T-helper 17 cell (primary cell): ENCODE data around the gene THRAP3. TPM values are rescaled to one million over a fixed set of nuclear protein-coding genes. Genes with fewer than 3 reads are reported as not detected.

ENCODE experiments used
- ATAC-seq: fragments of 150-1000 bp; cut with Tn5 transposase; 2 replicates; pipeline ENCODE4 v1.10.0; 2021; ENCODE audit warnings: mild to moderate bottlenecking, moderate library complexity
- DNase-seq, 3 donors: peaks; one replicate each; pipeline versions ENCODE4 v3.0.0 to v3.0.0-alpha.2; 2020 to 2021
- H3K9me3 ChIP-seq: one replicate; pipeline ENCODE4 v1.7.0; 2013; ENCODE audit warnings: low read length, mild to moderate bottlenecking; ENCODE audit not compliant: control insufficient read depth, poor library complexity, severe bottlenecking
- H3K27ac Mint-ChIP-seq: one replicate; pipeline ENCODE4 v1.8.0; 2022; ENCODE audit warnings: mild to moderate bottlenecking, moderate library complexity, mixed read lengths
- H3K27me3 Mint-ChIP-seq: one replicate; pipeline ENCODE4 v1.8.0; 2022; ENCODE audit warnings: mixed read lengths
- H3K36me3 Mint-ChIP-seq: one replicate; pipeline ENCODE4 v1.8.0; 2022; ENCODE audit warnings: low read depth, mixed read lengths
- H3K4me1 Mint-ChIP-seq: one replicate; pipeline ENCODE4 v1.8.0; 2022; ENCODE audit warnings: mild to moderate bottlenecking, mixed read lengths
- H3K4me3 Mint-ChIP-seq: one replicate; pipeline ENCODE4 v1.8.0; 2022; ENCODE audit warnings: mild to moderate bottlenecking, moderate library complexity, mixed read lengths
- total RNA-seq, 4 donors: library from RNA in 2 of 4; stranded (reverse) in 2 of 4; gene quantifications; one replicate each; pipeline ENCODE4 v1.2.3 and lab custom pipeline; 2022 to 2026

Gene THRAP3
- total RNA-seq, 2 donors from 2014 or later: 74.5 to 76.3 TPM

DNA sequence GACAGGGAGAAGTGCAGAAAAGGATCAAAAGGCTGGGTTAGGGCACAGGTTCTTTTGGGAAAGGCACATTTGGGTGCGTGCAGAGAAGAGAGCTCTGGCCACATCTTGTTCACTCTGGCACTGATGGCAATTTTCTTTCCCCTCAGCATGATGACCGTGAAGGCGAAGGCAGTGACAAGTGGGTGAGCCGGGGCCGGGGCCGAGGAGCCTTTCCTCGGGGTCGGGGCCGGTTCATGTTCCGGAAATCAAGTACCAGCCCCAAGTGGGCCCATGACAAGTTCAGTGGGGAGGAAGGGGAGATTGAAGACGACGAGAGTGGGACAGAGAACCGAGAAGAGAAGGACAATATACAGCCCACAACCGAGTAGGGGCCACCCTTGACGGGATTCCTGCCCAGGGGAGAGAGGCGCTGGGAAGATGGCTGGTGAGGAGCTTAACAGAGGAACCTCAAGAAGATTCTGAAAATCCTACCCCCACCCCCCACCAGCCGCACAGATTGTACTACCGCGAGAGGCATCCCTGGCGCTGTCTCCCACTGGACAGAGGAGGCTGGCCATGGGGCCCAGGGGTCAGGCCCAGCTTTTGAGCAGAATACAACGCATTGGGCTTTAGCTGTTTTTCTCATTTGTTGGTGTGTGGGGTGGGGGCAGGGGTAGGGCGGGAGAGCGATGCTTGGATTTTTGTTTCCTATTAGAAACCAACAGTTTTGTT, 79.6 kb downstream of the THRAP3 start:
- Mint-ChIP-seq H3K36me3 (peaks cover 6% of the 10 kb centered on the region), H3K4me1 (peaks cover 14% of the 10 kb centered on the region), H3K27me3 (no peaks in the 10 kb centered on the region), H3K27ac (peak overlapping the region; percentile 14), H3K4me3 (no peak overlapping the region)
- DNase-seq: no peak
- H3K9me3 ChIP-seq: no peaks in the 10 kb centered on the region
- no peak for ATAC-seq

DNA sequence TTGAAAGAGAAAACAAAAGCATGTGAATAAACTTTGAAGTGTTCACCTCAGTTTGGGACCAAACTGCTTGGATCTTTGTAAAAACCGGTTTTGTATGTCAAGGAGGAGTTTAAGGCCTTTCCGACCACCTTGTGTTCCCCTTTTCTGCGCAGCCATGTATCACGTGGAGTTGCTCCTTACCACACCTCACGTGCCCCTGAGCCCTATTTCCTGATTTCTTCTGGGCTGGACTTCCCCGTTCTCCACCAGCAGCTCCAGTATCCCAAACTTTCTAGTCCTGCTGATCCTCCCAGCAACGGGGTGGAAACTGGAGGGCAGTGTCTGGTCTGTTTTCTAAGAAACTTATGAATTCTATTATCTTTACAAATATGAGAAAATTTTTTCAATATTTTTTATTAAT, 80.3 kb downstream of the THRAP3 start:
- H3K9me3 ChIP-seq: no peaks in the 10 kb centered on the region
- peaks cover 6% of the 10 kb centered on the region for H3K36me3 Mint-ChIP-seq
- DNase-seq (no peak), ATAC-seq (no peak)
- no peak overlapping the region for H3K27ac Mint-ChIP-seq
- H3K4me3 Mint-ChIP-seq: no peak overlapping the region
- H3K4me1 Mint-ChIP-seq: peaks cover 14% of the 10 kb centered on the region
- H3K27me3 Mint-ChIP-seq: no peaks in the 10 kb centered on the region

DNA sequence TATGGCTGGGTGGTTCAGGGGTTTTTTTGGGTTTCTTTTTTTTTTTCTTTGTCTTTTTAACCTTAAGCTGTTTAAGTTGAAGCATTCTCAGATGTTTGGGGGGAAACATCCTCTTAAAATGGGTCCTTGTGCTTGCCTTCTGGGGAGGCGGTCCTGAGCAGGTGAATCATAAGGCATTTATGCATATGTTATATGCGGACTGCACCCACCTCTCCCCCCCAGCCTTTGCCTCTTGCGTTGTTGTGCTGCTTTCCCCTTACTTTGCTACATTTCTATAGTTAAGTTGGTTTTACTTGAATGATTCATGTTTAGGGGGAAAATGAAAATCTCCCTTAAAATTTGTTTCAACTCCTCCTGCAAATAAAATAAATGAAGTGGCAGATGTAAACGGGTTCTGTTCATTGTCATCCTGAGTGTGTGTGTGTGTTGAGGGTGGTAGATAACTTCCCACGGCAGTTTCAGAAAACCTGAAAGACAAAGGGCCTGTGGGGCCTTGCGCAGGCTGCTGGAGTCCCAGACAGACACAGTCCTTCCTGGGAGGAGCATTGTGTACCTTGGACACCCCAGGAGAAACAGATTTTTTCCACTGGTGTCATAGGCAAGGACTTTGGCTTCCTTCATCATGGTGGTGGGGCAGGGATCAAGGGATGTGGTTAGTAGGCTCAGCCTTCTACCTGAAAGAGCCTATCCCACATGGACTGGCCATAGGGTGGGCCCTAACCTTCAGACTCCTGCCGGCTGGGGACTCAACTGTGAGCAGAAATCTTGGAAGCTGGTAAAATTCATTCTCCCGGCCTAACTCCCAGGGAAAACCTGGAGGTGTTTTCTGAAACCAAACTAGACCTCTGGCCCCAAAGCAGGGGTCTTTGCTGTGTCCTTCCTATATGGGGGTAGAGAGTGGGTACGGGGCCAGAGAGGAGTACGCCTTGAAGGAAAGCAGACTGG, 81.0 kb downstream of the THRAP3 start:
- Mint-ChIP-seq H3K4me3 (peak overlapping the region; percentile 97), H3K27me3 (no peaks in the 10 kb centered on the region), H3K36me3 (peaks cover 4% of the 10 kb centered on the region), H3K4me1 (peaks cover 10% of the 10 kb centered on the region), H3K27ac (peak overlapping the region; percentile 51)
- no peaks in the 10 kb centered on the region for H3K9me3 ChIP-seq
- ATAC-seq: no peak
- no peak for DNase-seq

DNA sequence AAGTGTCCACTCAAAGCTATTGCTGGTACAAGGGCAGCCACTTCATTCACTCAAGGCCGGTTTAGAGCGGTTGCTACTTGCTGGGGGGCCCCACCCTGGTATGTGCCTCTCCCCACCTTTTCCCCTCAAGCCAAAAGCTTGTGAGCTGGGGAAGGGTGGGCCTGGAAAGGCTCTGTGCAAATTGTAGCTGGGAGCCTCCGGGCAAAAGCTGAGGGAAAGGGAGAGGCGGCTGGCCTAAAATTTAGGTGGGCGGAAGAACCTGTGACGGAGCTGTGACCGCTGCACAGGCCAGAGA, 81.6 kb downstream of the THRAP3 start:
- H3K9me3 ChIP-seq: no peaks in the 10 kb centered on the region
- Mint-ChIP-seq H3K36me3 (peaks cover 4% of the 10 kb centered on the region), H3K4me3 (peak overlapping the region; percentile 97), H3K27ac (peak overlapping the region; percentile 51), H3K27me3 (no peaks in the 10 kb centered on the region), H3K4me1 (peaks cover 7% of the 10 kb centered on the region)
- no peak for DNase-seq
- ATAC-seq: no peak

DNA sequence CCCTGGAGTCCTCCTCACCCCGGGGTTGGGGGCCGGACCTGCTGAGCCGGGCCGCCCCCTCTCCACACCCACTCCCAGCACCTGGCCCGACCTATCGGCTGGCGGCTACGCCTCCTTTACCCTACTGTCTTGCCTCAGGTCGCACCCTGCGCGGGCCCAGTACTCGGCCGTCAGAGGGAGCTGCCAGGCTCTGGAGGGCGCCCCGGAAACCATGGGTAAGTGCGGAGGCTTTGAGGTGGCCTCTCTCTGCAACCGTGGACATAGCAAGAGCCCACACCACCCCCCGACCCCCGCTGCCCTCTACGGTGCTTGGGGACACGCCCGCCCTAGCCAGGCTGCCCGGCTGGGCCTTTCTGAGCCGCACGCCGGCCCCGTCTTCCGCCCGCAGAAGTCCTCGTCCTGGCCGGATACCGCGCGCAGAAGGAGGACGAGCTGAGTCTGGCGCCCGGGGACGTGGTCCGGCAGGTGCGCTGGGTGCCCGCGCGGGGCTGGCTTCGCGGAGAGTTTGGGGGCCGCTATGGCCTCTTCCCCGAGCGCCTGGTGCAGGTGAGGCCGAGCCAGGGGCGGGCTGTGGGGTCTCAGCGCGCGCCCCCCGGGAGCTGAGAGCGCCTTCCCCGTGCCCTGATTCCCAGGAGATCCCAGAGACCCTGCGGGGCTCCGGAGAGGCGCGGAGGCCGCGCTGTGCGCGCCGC, 82.1 kb downstream of the THRAP3 start, which contains the start of gene SH3D21:
TSS of gene SH3D21 (plus strand) at position 159 of the 692 bp plus-strand sequence. CDS start at position 212, 53 bp downstream.
- no peaks in the 10 kb centered on the region for H3K27me3 Mint-ChIP-seq
- DNase-seq: peak; percentile 40 to 46 (median 44)
- peaks cover 7% of the 10 kb centered on the region for H3K4me1 Mint-ChIP-seq
- peak within 1 kb of the TSS; percentile 57 for H3K27ac Mint-ChIP-seq
- peaks cover under 1% of the 10 kb centered on the region for H3K36me3 Mint-ChIP-seq
- no peaks in the 10 kb centered on the region for H3K9me3 ChIP-seq
- ATAC-seq: peak; percentile 57
- peak within 1 kb of the TSS; percentile 97 for H3K4me3 Mint-ChIP-seq

DNA sequence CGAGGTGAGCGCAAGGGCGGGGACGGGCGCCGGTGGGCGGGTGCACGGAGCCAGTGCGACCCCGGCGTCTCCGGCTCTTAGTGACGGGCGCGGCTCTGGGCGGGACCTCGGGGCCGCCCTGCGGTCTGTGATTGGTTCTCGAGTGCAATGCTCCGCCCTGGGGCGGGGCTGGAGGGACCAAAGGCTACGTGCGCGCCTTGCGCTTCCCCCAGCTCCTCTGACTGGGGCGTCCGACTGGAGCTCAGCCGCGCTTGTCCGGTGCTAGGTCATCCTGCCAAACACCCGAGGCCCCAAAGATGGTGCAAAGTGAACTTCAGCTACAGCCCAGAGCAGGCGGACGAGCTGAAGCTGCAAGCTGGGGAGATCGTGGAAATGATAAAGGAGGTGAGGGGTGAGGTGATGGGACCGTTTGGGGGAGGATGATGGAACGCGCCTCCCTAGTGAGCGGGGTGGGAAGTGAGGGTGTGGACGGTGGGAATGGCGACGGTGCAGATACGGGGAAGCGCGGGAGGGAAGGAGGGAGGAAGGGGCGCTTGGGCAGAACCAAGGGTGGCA, 82.7 kb downstream of the THRAP3 start:
- Mint-ChIP-seq H3K36me3 (no peaks in the 10 kb centered on the region), H3K4me1 (peaks cover 7% of the 10 kb centered on the region), H3K27ac (peak overlapping the region; percentile 57), H3K27me3 (no peaks in the 10 kb centered on the region), H3K4me3 (peak overlapping the region; percentile 97)
- H3K9me3 ChIP-seq: no peaks in the 10 kb centered on the region
- DNase-seq (peak; percentile 91 to 94 (median 93)), ATAC-seq (peak; percentile 99)

DNA sequence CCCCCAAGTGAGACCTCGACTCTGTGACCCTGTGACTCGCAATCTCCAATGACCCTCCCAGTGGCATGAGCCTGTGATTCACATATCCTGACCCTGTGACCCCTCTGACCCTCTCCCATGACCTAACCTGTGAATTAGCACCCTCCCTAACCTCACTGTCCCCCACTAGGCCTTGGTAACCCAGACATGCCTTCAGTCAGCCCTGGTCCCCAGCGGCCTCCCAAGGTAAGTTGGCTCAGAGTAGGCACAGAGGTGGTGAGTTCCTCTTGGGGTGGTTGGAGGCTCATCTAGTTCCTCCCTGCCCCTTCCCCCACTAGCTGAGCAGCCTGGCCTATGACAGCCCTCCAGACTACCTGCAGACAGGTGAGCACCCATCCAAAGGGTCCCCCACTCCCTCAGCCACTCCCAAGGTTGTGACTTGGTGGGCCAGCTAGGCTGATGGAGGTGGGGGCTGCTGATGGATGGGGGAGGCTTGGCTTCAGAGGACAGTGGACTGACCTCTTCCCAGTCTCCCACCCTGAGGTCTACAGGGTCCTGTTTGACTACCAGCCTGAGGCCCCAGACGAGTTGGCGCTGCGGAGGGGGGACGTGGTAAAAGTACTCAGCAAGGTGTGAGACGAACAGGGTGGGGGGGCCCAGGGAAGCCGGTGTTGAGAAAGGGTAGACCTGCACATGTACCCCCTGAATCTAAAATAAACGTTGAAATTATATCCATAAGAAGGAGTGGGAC, 83.5 kb downstream of the THRAP3 start:
- DNase-seq (no peak), ATAC-seq (no peak)
- H3K4me1 Mint-ChIP-seq: peaks cover 7% of the 10 kb centered on the region
- no peaks in the 10 kb centered on the region for H3K27me3 Mint-ChIP-seq
- H3K9me3 ChIP-seq: no peaks in the 10 kb centered on the region
- no peaks in the 10 kb centered on the region for H3K36me3 Mint-ChIP-seq
- peak overlapping the region; percentile 97 for H3K4me3 Mint-ChIP-seq
- no peak overlapping the region for H3K27ac Mint-ChIP-seq

DNA sequence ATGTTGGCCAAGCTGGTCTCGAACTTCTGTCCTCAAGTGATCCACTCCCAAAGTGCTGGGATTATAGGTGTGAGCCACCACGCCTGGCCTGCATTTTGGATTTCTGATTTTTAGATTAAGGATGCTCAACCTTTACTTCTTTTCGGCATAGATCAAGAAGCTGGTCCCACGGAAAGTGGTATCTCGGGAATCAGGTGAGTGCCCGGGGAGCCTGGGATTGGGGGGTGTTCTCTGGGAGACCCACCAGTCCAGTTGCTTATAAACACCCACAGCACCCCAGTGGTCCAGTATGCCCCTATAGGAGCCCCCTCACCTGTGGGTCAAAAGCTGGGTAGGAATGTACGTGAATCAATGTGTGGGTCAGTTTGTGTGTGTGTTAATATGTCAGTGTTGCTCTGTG, 85.2 kb downstream of the THRAP3 start:
- no peak overlapping the region for H3K27ac Mint-ChIP-seq
- no peaks in the 10 kb centered on the region for H3K36me3 Mint-ChIP-seq
- H3K9me3 ChIP-seq: no peaks in the 10 kb centered on the region
- peaks cover 7% of the 10 kb centered on the region for H3K4me1 Mint-ChIP-seq
- DNase-seq (no peak), ATAC-seq (no peak)
- H3K4me3 Mint-ChIP-seq: no peak overlapping the region
- no peaks in the 10 kb centered on the region for H3K27me3 Mint-ChIP-seq

DNA sequence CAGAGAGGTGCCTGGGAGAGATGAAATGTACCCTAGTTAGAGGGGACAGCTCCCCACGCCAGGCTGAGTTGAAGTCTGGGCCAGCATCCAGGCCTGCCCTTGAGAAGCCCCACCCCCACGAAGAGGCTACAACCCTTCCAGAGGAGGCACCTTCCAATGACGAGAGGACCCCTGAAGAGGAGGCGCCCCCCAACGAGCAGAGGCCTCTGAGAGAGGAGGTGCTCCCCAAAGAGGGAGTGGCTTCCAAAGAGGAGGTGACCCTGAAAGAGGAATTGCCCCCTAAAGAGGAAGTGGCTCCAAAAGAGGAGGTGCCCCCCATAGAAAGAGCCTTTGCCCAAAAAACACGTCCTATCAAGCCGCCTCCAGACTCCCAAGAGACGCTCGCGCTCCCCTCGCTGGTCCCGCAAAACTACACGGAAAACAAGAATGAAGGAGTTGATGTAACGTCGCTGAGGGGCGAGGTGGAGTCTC, 96.1 kb downstream of the THRAP3 start:
- ATAC-seq (no peak), DNase-seq (no peak)
- peak overlapping the region; percentile 88 for H3K4me3 Mint-ChIP-seq

DNA sequence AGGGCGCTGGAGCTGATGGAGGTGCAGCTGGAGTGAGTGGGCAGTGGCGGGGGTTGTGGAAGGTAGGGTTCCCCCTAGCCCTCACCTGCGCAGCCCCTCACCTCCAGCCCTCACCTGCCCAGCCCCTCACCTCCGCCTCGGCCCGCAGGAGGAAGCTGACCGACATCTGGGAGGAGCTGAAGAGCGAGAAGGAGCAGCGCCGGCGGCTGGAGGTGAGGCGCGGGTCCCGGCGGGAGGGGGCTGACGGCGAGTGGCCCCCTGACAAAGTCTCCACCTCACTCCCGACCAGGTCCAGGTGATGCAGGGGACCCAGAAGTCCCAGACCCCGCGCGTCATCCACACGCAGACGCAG, 96.5 kb downstream of the THRAP3 start:
- DNase-seq (no peak), ATAC-seq (peak; percentile 2)
- Mint-ChIP-seq H3K4me1 (peaks cover 25% of the 10 kb centered on the region), H3K27ac (no peak overlapping the region), H3K27me3 (no peaks in the 10 kb centered on the region), H3K4me3 (peak overlapping the region; percentile 88), H3K36me3 (no peaks in the 10 kb centered on the region)
- H3K9me3 ChIP-seq: no peaks in the 10 kb centered on the region

More for the DNA sequence above, 96.1 kb downstream of the THRAP3 start:
- Mint-ChIP-seq H3K27me3 (no peaks in the 10 kb centered on the region), H3K4me1 (peaks cover 25% of the 10 kb centered on the region), H3K27ac (no peak overlapping the region), H3K36me3 (no peaks in the 10 kb centered on the region)
- H3K9me3 ChIP-seq: no peaks in the 10 kb centered on the region

DNA sequence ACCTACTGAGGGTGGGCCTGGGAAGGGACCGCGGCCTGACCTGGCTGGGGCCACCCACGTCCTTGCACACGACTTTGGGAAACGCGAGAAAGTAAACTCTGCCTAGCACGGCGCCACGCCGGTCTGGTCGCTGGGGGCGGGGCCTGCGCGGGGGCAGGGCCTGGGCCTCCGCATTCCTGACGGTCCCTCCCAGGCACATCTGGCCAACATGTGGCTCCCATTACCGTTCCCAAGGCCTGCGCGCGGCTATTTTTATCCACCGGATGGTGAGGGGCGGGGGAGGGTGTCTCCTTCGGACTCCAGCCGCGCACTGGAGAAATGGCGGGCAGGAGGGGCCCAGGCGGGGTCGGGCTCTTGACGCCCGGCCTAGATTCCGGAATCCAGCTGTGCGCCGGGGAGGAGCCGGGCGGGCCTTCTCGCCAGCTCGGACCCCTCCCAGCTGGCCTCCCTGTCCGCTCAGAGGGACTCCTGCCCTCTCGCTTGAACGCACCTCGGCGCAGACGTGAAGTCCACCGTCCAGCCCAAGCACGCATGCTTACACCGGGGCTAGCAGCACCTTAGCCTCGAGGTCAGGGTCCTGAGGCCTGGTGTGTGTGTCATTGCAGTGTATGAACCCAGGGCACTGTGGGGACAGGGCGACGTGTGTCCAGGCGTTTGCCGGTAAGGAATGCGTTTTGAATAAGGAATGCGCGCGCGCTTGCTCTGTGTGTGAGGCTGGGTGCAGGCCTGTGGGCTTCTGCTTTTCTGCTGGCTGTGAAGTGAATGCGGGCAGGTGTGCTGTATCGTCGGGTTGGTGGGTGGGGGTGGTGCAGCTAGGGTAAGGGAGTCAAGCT, 97.1 kb downstream of the THRAP3 start:
- ATAC-seq: peak; percentile 50
- Mint-ChIP-seq H3K4me1 (peaks cover 25% of the 10 kb centered on the region), H3K4me3 (peak overlapping the region; percentile 88), H3K27ac (no peak overlapping the region), H3K36me3 (no peaks in the 10 kb centered on the region), H3K27me3 (no peaks in the 10 kb centered on the region)
- no peaks in the 10 kb centered on the region for H3K9me3 ChIP-seq
- DNase-seq: peak in 1 of 3 donors; percentile 30
